Skeletal muscle tissue (tissue), 4 donors: Measurements from ENCODE around the gene FADS2. TPM values are rescaled to one million over a fixed set of nuclear protein-coding genes. Genes with fewer than 3 reads are reported as not detected.

Experiments
- H3K27ac ChIP-seq: one replicate; pipeline ENCODE4 v1.7.0; 2013; ENCODE audit warnings: mild to moderate bottlenecking, low read depth, low read length, inconsistent platforms
- H3K27me3 ChIP-seq, 3 donors: one replicate each; pipeline ENCODE4 v1.7.0; 2013; ENCODE audit warnings: low read length in 3 of 3; ENCODE audit not compliant: control insufficient read depth in 3 of 3, insufficient read depth in 3 of 3
- H3K36me3 ChIP-seq, 3 donors: one replicate each; pipeline ENCODE4 v1.7.0; 2013; ENCODE audit warnings: low read length in 3 of 3; ENCODE audit not compliant: control insufficient read depth in 3 of 3, insufficient read depth in 3 of 3
- H3K4me1 ChIP-seq, 3 donors: one replicate each; pipeline ENCODE4 v1.7.0; 2013; ENCODE audit warnings: low read length in 3 of 3, mild to moderate bottlenecking in 3 of 3; ENCODE audit not compliant: control insufficient read depth in 3 of 3, insufficient read depth in 3 of 3
- H3K4me3 ChIP-seq, 3 donors: one replicate each; pipeline ENCODE4 v1.7.0; 2013; ENCODE audit warnings: low read length in 3 of 3
- H3K9ac ChIP-seq, 3 donors: one replicate each; pipeline ENCODE4 v1.7.0; 2013; ENCODE audit warnings: low read length in 3 of 3, mild to moderate bottlenecking in 3 of 3, moderate library complexity in 2 of 3, low read depth in 1 of 3
- H3K9me3 ChIP-seq, 3 donors: one replicate each; pipeline ENCODE4 v1.7.0; 2013; ENCODE audit warnings: low read length in 3 of 3; ENCODE audit not compliant: control insufficient read depth in 3 of 3
- total RNA-seq: library from RNA; depleted of rRNA; stranded (reverse); fragments of >200 nt; gene quantifications from one replicate; pipeline ENCODE4 v1.2.3, GENCODE V29; 2014
- donor health status: Osteomylitis.

The FADS2 gene
- total RNA-seq, 1 donor from 2014 or later = 41.2 TPM

GRCh38 chr11:61833926-61834277 is 5.8 kb downstream of the FADS2 start:
- Histone ChIP-seq H3K27ac (peak overlapping the region; percentile 56), H3K27me3 (peaks cover 5 to 13% (median 8%) of the 10 kb centered on the region in 3 donors), H3K4me3 (peak overlapping the region in 1 of 3 donors; percentile 41), H3K9me3 (no peaks in the 10 kb centered on the region), H3K9ac (peak overlapping the region in 1 of 3 donors; percentile 40), H3K36me3 (peaks cover 0 to 4% (median 4%) of the 10 kb centered on the region in 3 donors), H3K4me1 (peaks cover 13 to 40% (median 37%) of the 10 kb centered on the region in 3 donors)

- peak overlapping the region in 1 of 3 donors; percentile 41 for H3K4me3 ChIP-seq
- H3K4me1 ChIP-seq = peaks cover 11 to 34% (median 32%) of the 10 kb centered on the region in 3 donors
- H3K27ac ChIP-seq = peak overlapping the region; percentile 56
- peaks cover 0 to 4% (median 4%) of the 10 kb centered on the region in 3 donors for H3K36me3 ChIP-seq
- peak overlapping the region in 1 of 3 donors; percentile 40 for H3K9ac ChIP-seq
- peaks cover 5 to 9% (median 8%) of the 10 kb centered on the region in 3 donors for H3K27me3 ChIP-seq
- no peaks in the 10 kb centered on the region for H3K9me3 ChIP-seq
These were observed 6.4 kb downstream of the FADS2 start for GRCh38 chr11:61834278-61835048.

GRCh38 chr11:61836193-61836592 is 8.1 kb downstream of the FADS2 start:
- H3K27ac ChIP-seq = no peak overlapping the region

DNA sequence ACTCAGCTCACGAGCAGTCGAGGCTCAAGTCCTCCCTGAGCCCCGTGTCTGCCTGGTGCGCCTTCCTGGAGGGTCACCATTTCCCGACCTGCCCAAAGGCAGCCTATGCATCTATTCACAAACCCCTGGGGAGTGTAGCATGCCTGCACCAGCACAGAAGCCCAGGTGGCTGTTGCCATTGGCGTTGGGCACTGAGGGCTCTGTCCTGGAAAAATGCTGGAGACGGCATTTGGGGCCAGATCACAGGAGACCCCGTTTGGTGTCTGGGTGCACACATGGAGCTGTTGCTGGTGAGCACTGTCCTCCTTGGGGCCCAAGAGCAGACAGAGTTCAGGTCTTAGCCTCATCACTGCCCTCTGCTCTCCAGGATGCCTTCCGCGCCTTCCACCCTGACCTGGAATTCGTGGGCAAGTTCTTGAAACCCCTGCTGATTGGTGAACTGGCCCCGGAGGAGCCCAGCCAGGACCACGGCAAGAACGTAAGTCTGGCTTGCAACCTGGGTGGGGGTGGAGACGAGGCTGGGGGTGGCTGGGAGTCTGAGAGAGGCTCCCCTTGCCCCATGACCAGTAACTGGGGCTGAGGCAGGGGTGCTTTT is 9.4 kb downstream of the FADS2 start:
- Histone ChIP-seq H3K27ac (no peak overlapping the region), H3K9ac (no peak overlapping the region), H3K27me3 (peaks cover 0 to 7% (median 4%) of the 10 kb centered on the region in 3 donors), H3K4me3 (no peak overlapping the region), H3K4me1 (peaks cover 11 to 20% (median 14%) of the 10 kb centered on the region in 3 donors), H3K9me3 (no peaks in the 10 kb centered on the region), H3K36me3 (peaks cover 7 to 18% (median 14%) of the 10 kb centered on the region in 3 donors)

More at GRCh38 chr11:61836193-61836592, 8.1 kb downstream of the FADS2 start:
- Histone ChIP-seq H3K27me3 (peaks cover 5 to 8% (median 7%) of the 10 kb centered on the region in 3 donors), H3K4me3 (no peak overlapping the region), H3K9ac (no peak overlapping the region), H3K4me1 (peaks cover 11 to 28% (median 23%) of the 10 kb centered on the region in 3 donors), H3K9me3 (no peaks in the 10 kb centered on the region), H3K36me3 (peaks cover 7 to 16% (median 12%) of the 10 kb centered on the region in 3 donors)

- Histone ChIP-seq H3K27me3 (no peaks in the 10 kb centered on the region), H3K27ac (no peak overlapping the region), H3K36me3 (peaks cover 7 to 18% (median 17%) of the 10 kb centered on the region in 3 donors), H3K9me3 (no peaks in the 10 kb centered on the region), H3K4me3 (no peak overlapping the region), H3K4me1 (peaks cover 11 to 17% (median 13%) of the 10 kb centered on the region in 3 donors), H3K9ac (no peak overlapping the region)
These were observed 10.4 kb downstream of the FADS2 start for GRCh38 chr11:61838501-61838900.

GRCh38 chr11:61838921-61839320 is 10.8 kb downstream of the FADS2 start:
- Histone ChIP-seq H3K9me3 (no peaks in the 10 kb centered on the region), H3K27ac (no peak overlapping the region), H3K36me3 (peaks cover 7 to 18% (median 17%) of the 10 kb centered on the region in 3 donors), H3K27me3 (no peaks in the 10 kb centered on the region), H3K4me1 (peaks cover 7 to 14% (median 10%) of the 10 kb centered on the region in 3 donors), H3K4me3 (no peak overlapping the region), H3K9ac (no peak overlapping the region)

DNA sequence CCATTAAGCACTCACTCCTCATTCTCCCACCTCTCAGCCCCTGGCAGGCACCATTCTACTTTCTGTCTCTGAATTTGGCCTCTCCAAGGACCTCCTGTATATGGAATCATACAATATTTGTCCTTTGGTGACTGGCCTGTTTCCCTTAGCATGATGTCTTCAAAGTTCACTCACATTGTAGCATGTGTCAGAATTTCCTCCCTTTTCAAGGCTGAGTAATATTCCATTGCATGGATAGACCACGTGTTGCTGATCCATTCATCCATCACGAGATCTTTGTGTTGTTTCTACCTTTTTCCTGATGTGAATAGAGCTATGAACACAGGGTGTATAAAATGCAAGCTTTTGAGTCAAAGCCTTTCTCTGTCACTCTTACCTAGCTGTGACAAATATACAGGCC is 11.6 kb downstream of the FADS2 start:
- peaks cover 0 to 6% (median 3%) of the 10 kb centered on the region in 3 donors for H3K4me1 ChIP-seq
- H3K4me3 ChIP-seq = no peak overlapping the region
- no peaks in the 10 kb centered on the region for H3K27me3 ChIP-seq
- H3K27ac ChIP-seq = no peak overlapping the region
- H3K9me3 ChIP-seq = no peaks in the 10 kb centered on the region
- H3K9ac ChIP-seq = no peak overlapping the region
- peaks cover 7 to 18% (median 17%) of the 10 kb centered on the region in 3 donors for H3K36me3 ChIP-seq

- Histone ChIP-seq H3K27me3 (no peaks in the 10 kb centered on the region), H3K4me1 (peaks cover 0 to 5% (median 0%) of the 10 kb centered on the region in 3 donors), H3K36me3 (peaks cover 7 to 20% (median 18%) of the 10 kb centered on the region in 3 donors), H3K27ac (no peak overlapping the region), H3K4me3 (no peak overlapping the region), H3K9ac (no peak overlapping the region), H3K9me3 (no peaks in the 10 kb centered on the region)
These were observed 12.3 kb downstream of the FADS2 start for GRCh38 chr11:61840371-61840770.

GRCh38 chr11:61841636-61842527 is 13.8 kb downstream of the FADS2 start:
- peaks cover 7 to 20% (median 18%) of the 10 kb centered on the region in 3 donors for H3K36me3 ChIP-seq
- H3K27ac ChIP-seq = no peak overlapping the region

More at GRCh38 chr11:61841636-61842527, 13.8 kb downstream of the FADS2 start:
- Histone ChIP-seq H3K4me3 (no peak overlapping the region), H3K4me1 (peaks cover 0 to 3% (median 0%) of the 10 kb centered on the region in 3 donors), H3K9me3 (no peaks in the 10 kb centered on the region), H3K9ac (no peak overlapping the region), H3K27me3 (no peaks in the 10 kb centered on the region)
